GM12891 (cell line): ENCODE results near the gene PDGFB.

Experiments
- DNase-seq: peaks from one replicate; pipeline ENCODE4 v3.0.0; 2011; ENCODE audit warnings: low spot score; ENCODE audit not compliant: insufficient read length
- FAIRE-seq: peaks from 2 replicates; lab custom pipeline; 2011; peaks lifted over from hg19 to GRCh38; lab: Jason Lieb, UNC
- PAX5 ChIP-seq: IDR thresholded peaks from 2 replicates; pipeline ENCODE4 v1.6.1; 2011; ENCODE audit warnings: low read length, moderate library complexity, mild to moderate bottlenecking; ENCODE audit not compliant: insufficient read depth, severe bottlenecking
- POLR2A ChIP-seq: IDR thresholded peaks from 2 replicates; pipeline ENCODE4 v1.6.1; 2011; ENCODE audit warnings: low read depth, low read length, control low read depth
- POLR2AphosphoS5 ChIP-seq: IDR thresholded peaks from 2 replicates; pipeline ENCODE4 v1.6.1; 2011; ENCODE audit warnings: low read depth, low read length, control low read depth
- POU2F2 ChIP-seq: IDR thresholded peaks from 2 replicates; pipeline ENCODE4 v1.6.1; 2011; ENCODE audit warnings: low read depth, mild to moderate bottlenecking, control low read depth, low read length, moderate library complexity
- SPI1 ChIP-seq: IDR thresholded peaks from 2 replicates; pipeline ENCODE4 v1.6.1; 2011; ENCODE audit warnings: low read depth, low read length, control low read depth
- TAF1 ChIP-seq: IDR thresholded peaks from 2 replicates; pipeline ENCODE4 v1.6.1; 2011; ENCODE audit warnings: low read depth, low read length, control low read depth

PDGFB gene

GRCh38 chr22:39267974-39268373, 23.2 kb upstream of the PDGFB start:
- TF ChIP-seq POLR2A (no peak), POU2F2 (no peak)
- FAIRE-seq = no peak
- no peak for DNase-seq

GRCh38 chr22:39266398-39267030, 21.7 kb upstream of the PDGFB start:
- TF ChIP-seq POLR2A (no peak), SPI1 (peak; percentile 81)
- DNase-seq (peak; percentile 71), FAIRE-seq (peak; percentile 94)

- no peak for DNase-seq
- FAIRE-seq = peak; percentile 58
Measured at GRCh38 chr22:39265143-39265886, 20.5 kb upstream of the PDGFB start.

GRCh38 chr22:39264349-39265038, 19.7 kb upstream of the PDGFB start:
- no peak for DNase-seq
- FAIRE-seq = no peak
- TF ChIP-seq POLR2AphosphoS5 (no peak), POLR2A (no peak), TAF1 (no peak), SPI1 (peak; percentile 50), POU2F2 (no peak), PAX5 (no peak)

More at GRCh38 chr22:39265143-39265886, 20.5 kb upstream of the PDGFB start:
- TF ChIP-seq POLR2AphosphoS5 (no peak), POU2F2 (no peak), PAX5 (no peak), TAF1 (no peak), POLR2A (no peak), SPI1 (no peak)

GRCh38 chr22:39263626-39264348, 19.0 kb upstream of the PDGFB start:
- no peak for DNase-seq
- FAIRE-seq = no peak
- TF ChIP-seq TAF1 = no peak

- DNase-seq = no peak
- no peak for FAIRE-seq
- TF ChIP-seq POU2F2 (no peak), PAX5 (no peak), POLR2AphosphoS5 (no peak), TAF1 (no peak), SPI1 (no peak), POLR2A (no peak)
Measured at GRCh38 chr22:39259666-39260065, 14.9 kb upstream of the PDGFB start.

- no peak for DNase-seq
- TF ChIP-seq POU2F2 = no peak
- no peak for TF ChIP-seq POLR2AphosphoS5
- TF ChIP-seq SPI1 = no peak
- no peak for TF ChIP-seq PAX5
- TF ChIP-seq POLR2A = no peak
- TF ChIP-seq TAF1 = no peak
- no peak for FAIRE-seq
Measured at GRCh38 chr22:39257901-39258475, 13.2 kb upstream of the PDGFB start.

GRCh38 chr22:39256979-39257378, 12.2 kb upstream of the PDGFB start:
- no peak for FAIRE-seq
- no peak for TF ChIP-seq TAF1
- TF ChIP-seq POLR2AphosphoS5 = no peak
- TF ChIP-seq PAX5 = no peak
- no peak for TF ChIP-seq POLR2A
- TF ChIP-seq POU2F2 = no peak
- TF ChIP-seq SPI1 = no peak
- DNase-seq = no peak

GRCh38 chr22:39256186-39256552, 11.4 kb upstream of the PDGFB start:
- TF ChIP-seq POU2F2 = no peak
- TF ChIP-seq TAF1 = no peak
- TF ChIP-seq PAX5 = no peak
- no peak for TF ChIP-seq POLR2A
- no peak for FAIRE-seq
- DNase-seq = no peak
